ENCODE data around the gene PRKCE.

The PRKCE gene

GRCh38 chr2:45672138-45672537, 20.7 kb downstream of the PRKCE start:
- TF ChIP-seq CTCF (IDR thresholded peaks at IDR 0.05): no peak

- TF ChIP-seq CTCF (IDR thresholded peaks at IDR 0.05): no peak
These were observed 22.8 kb downstream of the PRKCE start for GRCh38 chr2:45674035-45674816.

GRCh38 chr2:45675263-45675812, 23.9 kb downstream of the PRKCE start:
- TF ChIP-seq CTCF (IDR thresholded peaks at IDR 0.05): no peak

- TF ChIP-seq CTCF (IDR thresholded peaks at IDR 0.05): no peak
These were observed 24.6 kb downstream of the PRKCE start for GRCh38 chr2:45676088-45676487.

GRCh38 chr2:45678791-45679348, 27.4 kb downstream of the PRKCE start:
- TF ChIP-seq CTCF (IDR thresholded peaks at IDR 0.05): no peak

GRCh38 chr2:45680351-45680967, 29.0 kb downstream of the PRKCE start:
- no peak for TF ChIP-seq CTCF (IDR thresholded peaks at IDR 0.05)

- TF ChIP-seq CTCF (IDR thresholded peaks at IDR 0.05): no peak
These were observed 30.2 kb downstream of the PRKCE start for GRCh38 chr2:45681675-45682074.

Measured in LNCAP (cell line).